Ovary (tissue), 9 donors: Measurements from ENCODE around the gene FKBP9. TPM values are rescaled to one million over a fixed set of nuclear protein-coding genes. Genes with fewer than 3 reads are reported as not detected.
A peak's percentile ranks its signal among the peaks of the same experiment; 100 is the strongest.

Experiments used
- DNase-seq, 5 donors: peaks; one replicate each; pipeline ENCODE4 v3.0.0-alpha.2; 2019 to 2020
- H3K27ac ChIP-seq, 2 donors: fragments of 200-600 bp; one replicate each; pipeline versions ENCODE4 v1.5.1 to v1.8.0; 2019 to 2022
- H3K27me3 ChIP-seq: fragments of 200-600 bp; one replicate; pipeline ENCODE4 v1.8.0; 2022
- H3K36me3 ChIP-seq: fragments of 200-600 bp; sonication (generic); one replicate; pipeline ENCODE4 v1.5.1; 2019
- H3K4me1 ChIP-seq: one replicate; pipeline ENCODE4 v1.8.1; 2013; ENCODE audit warnings: mild to moderate bottlenecking, moderate library complexity; ENCODE audit not compliant: insufficient read depth
- H3K4me3 ChIP-seq: fragments of 200-600 bp; sonication (generic); one replicate; pipeline ENCODE4 v1.5.1; 2017
- H3K9me3 ChIP-seq, 2 donors: fragments of 200-600 bp in 1 of 2; sonication (generic) in 1 of 2; one replicate each; pipeline versions ENCODE4 v1.5.1 to v1.8.1; 2013 to 2019; ENCODE audit warnings: mild to moderate bottlenecking in 1 of 2, moderate library complexity in 1 of 2
- EP300 ChIP-seq: sonication (generic); formaldehyde crosslinking; IDR thresholded peaks from one replicate; pipeline ENCODE4 v1.6.1; 2017; ENCODE audit warnings: antibody characterized with exemption
- POLR2A ChIP-seq: fragments of 450-650 bp; IDR thresholded peaks from one replicate; pipeline ENCODE4 v1.6.1; 2017; ENCODE audit warnings: antibody characterized with exemption, mild to moderate bottlenecking, moderate library complexity
- WGBS, 3 donors: extraction: QIAGEN DNeasy Blood & Tissue Kit in 1 of 3; methylation state at CpG; one replicate each; pipeline versions ENCODE4 v1.1.5 to v1.1.7; 2013 to 2017; 5-methylcytosine and 5-hydroxymethylcytosine counted together
- intact Hi-C, 4 donors: fragments of 100-400 bp; cut with DNase I; formaldehyde crosslinking; loops; one replicate each; pipeline versions ENCODE4 v1.11.0 to v1.15.1; 2022 to 2023
- polyA plus RNA-seq, 2 donors: library from polyadenylated mRNA; stranded (reverse); fragments of 200-250 nt in 1 of 2; fragments of 350-450 nt in 1 of 2; fragmentation: Illumina TruSeq in 1 of 2; extraction: RNeasy Lipid Tissue Mini Kit (QIAGEN cat#74804) in 1 of 2; gene quantifications; one replicate each; pipeline ENCODE4 v1.2.3, GENCODE V29; 2013 to 2014
- total RNA-seq, 7 donors: library from RNA; depleted of rRNA in 2 of 7; stranded (reverse); fragments of >200 nt in 2 of 7; fragmentation: NEBNext Ultra II Directional in 3 of 7; extraction: Animal tissue kit (Norgen Biotek cat#: 25700) in 3 of 7; gene quantifications; one replicate each; pipeline versions ENCODE4 v1.1.0 to v1.2.4, GENCODE V29; 2016 to 2023
- TF ChIP-seq, protein P1 (sequence below), 3 donors: fragments of 450-650 bp in 2 of 3; fragments of 200-600 bp in 1 of 3; IDR thresholded peaks; one replicate each; pipeline versions ENCODE4 v1.5.1 to v1.8.0; 2016 to 2022; ENCODE audit warnings: antibody characterized with exemption in 3 of 3, mild to moderate bottlenecking in 1 of 3
- donor health status: DM: no; HTN: no; CAD: no; lungs with moderate emphysema.
- donor health status: DM: no; HTN: no; CAD: no.
- donor health status: Bipolar disorder and iron deficiency.
- donor health status: DM: yes; HTN: yes; CAD: no.
- donor health status: DM: no; HTN: no; CAD: no.
- donor health status: DM: yes; HTN: yes; CAD: no.

FKBP9 gene
- total and polyA plus RNA-seq, 9 donors, result 53.2 to 200 (median 101) TPM

DNA sequence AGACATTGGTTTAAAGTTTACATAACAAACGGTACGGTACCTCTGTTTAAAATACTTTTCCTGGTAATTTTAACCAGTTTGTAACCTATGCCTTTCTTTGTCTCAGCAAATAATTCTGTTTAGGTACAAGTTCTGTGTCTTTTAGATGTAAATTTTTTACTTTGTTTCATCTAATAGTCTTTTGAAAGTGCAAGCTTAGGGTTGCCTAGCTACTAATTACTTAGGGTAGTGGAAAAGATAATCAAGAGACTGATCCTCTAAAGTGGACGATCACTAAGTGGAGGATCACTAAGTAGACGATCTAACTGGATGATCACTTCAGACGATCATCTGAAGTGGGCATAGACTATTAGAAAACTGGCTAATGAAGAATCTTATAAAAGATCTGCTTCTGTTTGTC, 16.1 kb upstream of the FKBP9 start:
- Histone ChIP-seq H3K4me3 (peak overlapping the region; percentile 71), H3K9me3 (no peaks in the 10 kb centered on the region), H3K27me3 (no peaks in the 10 kb centered on the region), H3K27ac (peak overlapping the region in 1 of 2 donors; percentile 94), H3K36me3 (no peaks in the 10 kb centered on the region), H3K4me1 (peaks cover 13% of the 10 kb centered on the region)
- DNase-seq, result no peak
- whole genome bisulfite sequencing, 3 donors, result 11 to 17% (median 15%) methylated on average over 5 of the region's 5 CpGs
- intact Hi-C loops, result loop anchor here in 1 of 4 donors (5.0 kb wide), 2 partner anchors 49 to 94 kb away; partner anchors contain the start of gene KBTBD2
- no peak for TF ChIP-seq POLR2A
- no peak for TF ChIP-seq EP300
- TF ChIP-seq, protein P1, sequence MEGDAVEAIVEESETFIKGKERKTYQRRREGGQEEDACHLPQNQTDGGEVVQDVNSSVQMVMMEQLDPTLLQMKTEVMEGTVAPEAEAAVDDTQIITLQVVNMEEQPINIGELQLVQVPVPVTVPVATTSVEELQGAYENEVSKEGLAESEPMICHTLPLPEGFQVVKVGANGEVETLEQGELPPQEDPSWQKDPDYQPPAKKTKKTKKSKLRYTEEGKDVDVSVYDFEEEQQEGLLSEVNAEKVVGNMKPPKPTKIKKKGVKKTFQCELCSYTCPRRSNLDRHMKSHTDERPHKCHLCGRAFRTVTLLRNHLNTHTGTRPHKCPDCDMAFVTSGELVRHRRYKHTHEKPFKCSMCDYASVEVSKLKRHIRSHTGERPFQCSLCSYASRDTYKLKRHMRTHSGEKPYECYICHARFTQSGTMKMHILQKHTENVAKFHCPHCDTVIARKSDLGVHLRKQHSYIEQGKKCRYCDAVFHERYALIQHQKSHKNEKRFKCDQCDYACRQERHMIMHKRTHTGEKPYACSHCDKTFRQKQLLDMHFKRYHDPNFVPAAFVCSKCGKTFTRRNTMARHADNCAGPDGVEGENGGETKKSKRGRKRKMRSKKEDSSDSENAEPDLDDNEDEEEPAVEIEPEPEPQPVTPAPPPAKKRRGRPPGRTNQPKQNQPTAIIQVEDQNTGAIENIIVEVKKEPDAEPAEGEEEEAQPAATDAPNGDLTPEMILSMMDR (IDR thresholded peaks at IDR 0.05), result no peak

DNA sequence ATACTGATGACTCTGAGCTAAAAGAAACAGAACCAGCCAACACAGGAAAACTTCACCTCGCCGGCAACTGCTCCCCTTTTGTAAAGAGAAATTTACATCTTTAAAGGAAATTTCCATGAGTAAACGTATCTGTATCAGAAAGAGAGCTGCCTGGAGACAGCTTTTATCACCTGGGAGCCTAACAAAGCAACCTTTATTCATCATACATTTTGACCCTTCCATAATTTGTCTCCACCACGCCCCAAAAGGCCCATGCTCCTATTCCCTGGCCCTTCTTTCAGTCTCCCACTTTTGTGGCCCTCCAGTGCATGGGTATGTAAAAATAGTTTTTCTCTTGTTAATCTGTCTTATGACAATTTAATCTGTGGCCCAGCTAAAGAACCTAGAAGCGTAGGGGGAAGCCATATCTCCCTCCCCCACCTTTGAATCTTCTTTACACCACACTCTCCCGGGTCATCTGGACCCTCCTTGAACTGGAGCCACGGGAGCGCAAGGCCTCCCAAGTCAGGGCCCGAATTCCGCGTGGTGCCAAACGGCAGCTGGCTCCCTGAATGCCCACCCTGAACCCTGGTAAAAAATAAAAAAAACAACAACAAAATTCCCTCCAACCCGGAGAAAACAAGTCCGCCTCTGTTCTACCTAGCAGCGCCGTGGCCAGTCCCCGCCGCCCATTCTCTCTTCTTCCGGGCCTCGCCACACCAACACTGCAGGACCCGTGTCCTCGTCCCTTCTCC, 15.4 kb upstream of the FKBP9 start:
- intact Hi-C loops, result loop anchor here in 1 of 4 donors (5.0 kb wide), 2 partner anchors 50 to 95 kb away; partner anchors contain the start of gene KBTBD2
- Histone ChIP-seq H3K4me1 (peaks cover 8% of the 10 kb centered on the region), H3K27ac (peak overlapping the region; percentile 90 to 94), H3K4me3 (peak overlapping the region; percentile 71), H3K27me3 (no peaks in the 10 kb centered on the region), H3K9me3 (no peaks in the 10 kb centered on the region), H3K36me3 (no peaks in the 10 kb centered on the region)
- peak in 2 of 5 donors; percentile 20 to 30 for DNase-seq
- TF ChIP-seq, protein P1 (IDR thresholded peaks at IDR 0.05), result no peak
- TF ChIP-seq POLR2A (no peak), EP300 (no peak)
- 3 to 5% (median 4%) methylated on average over 22 of the region's 22 CpGs for WGBS, 3 donors

DNA sequence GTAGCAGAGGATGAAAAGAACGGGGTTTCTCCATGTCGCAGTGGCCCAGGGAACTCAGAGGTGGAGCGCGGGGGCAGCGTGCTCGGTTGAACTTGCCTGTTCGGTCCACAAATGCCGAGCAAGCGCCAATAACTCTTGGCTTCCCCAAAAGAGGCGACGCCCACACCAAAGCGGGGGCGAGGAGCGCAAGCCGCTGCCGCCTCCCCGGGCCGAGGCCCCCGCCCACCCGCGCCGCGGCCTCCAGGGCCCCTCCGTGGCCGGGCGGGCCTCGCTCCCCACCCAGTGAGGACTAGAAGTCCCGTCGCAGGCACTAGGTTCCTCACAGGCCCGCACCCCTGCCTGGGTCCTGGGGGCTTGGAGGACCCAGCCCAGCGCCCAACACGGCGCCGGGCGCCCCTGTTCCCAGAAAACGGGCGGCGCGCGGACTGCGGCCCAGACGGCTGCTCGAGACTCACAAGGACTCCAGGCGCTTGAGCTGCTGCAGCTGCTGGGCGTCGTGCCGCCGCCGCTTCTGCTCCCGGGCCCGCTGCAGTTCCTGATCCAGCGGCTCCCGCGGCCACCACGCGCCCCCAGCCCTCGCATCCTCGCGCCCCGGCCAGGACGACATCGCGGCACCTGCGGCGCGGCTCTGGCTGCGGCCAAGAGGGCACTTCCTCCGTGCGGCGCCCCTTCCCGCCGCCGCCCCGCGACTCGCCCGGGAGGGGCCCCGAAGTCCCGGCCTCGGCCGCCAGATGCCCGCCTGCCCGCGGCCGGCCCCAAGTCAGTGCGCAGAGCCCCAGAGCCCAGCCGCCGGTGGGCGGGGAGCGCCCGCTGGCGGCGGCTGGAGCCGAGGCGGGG, 14.6 kb upstream of the FKBP9 start:
- intact Hi-C loops, result loop anchor here in 1 of 4 donors (5.0 kb wide), 2 partner anchors 50 to 95 kb away; partner anchors contain the start of gene KBTBD2
- 0 to 1% (median 1%) methylated on average over 37 to 95 of the region's 95 CpGs for WGBS, 3 donors

More for the DNA sequence above, 14.6 kb upstream of the FKBP9 start:
- Histone ChIP-seq H3K4me1 (peaks cover 5% of the 10 kb centered on the region), H3K36me3 (no peaks in the 10 kb centered on the region), H3K4me3 (peak overlapping the region; percentile 71), H3K27ac (peak overlapping the region; percentile 90 to 94), H3K27me3 (no peaks in the 10 kb centered on the region), H3K9me3 (peaks cover 0 to under 1% of the 10 kb centered on the region in 2 donors)
- peak; percentile 75 to 86 (median 79) for DNase-seq
- no peak for TF ChIP-seq EP300
- TF ChIP-seq, protein P1 (IDR thresholded peaks at IDR 0.05), result peak; percentile 50 to 78 (median 70)
- TF ChIP-seq POLR2A, result peak; percentile 31
